ENCODE data around the gene TMEM39A. TPM values are rescaled to one million over a fixed set of nuclear protein-coding genes. Genes with fewer than 3 reads are reported as not detected.

The TMEM39A gene, protein sequence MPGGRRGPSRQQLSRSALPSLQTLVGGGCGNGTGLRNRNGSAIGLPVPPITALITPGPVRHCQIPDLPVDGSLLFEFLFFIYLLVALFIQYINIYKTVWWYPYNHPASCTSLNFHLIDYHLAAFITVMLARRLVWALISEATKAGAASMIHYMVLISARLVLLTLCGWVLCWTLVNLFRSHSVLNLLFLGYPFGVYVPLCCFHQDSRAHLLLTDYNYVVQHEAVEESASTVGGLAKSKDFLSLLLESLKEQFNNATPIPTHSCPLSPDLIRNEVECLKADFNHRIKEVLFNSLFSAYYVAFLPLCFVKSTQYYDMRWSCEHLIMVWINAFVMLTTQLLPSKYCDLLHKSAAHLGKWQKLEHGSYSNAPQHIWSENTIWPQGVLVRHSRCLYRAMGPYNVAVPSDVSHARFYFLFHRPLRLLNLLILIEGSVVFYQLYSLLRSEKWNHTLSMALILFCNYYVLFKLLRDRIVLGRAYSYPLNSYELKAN
- 62.6 and 78.3 TPM in 2 replicates for total RNA-seq

GRCh38 chr3:119463171-119464169 lies at the start of gene TMEM39A:
Gene TMEM39A (minus strand): TSS chr3:119463615. CDS start chr3:119462074, 1,541 bp downstream.

GRCh38 chr3:119498186-119499011 lies 35.0 kb upstream of the TMEM39A start, which contains the start of gene TIMMDC1:
Gene TIMMDC1 (plus strand): TSS chr3:119498547. CDS start chr3:119498734, 187 bp downstream.

Other genes with a start within 250 kb of the TMEM39A start
- gene B4GALT4, start 222.7 kb downstream of the TMEM39A start, total RNA-seq, result 27.4 and 34.9 TPM in 2 replicates
- 25.3 and 35.8 TPM in 2 replicates for gene ARHGAP31, start 169.2 kb downstream of the TMEM39A start, total RNA-seq
- gene POGLUT1, start 5.3 kb upstream of the TMEM39A start, total RNA-seq, result 16.1 and 21.1 TPM in 2 replicates
- gene TIMMDC1, start 34.9 kb upstream of the TMEM39A start, total RNA-seq, result 58.5 and 64.6 TPM in 2 replicates
- 0.32 TPM in 1 of 2 replicates, not detected in the other for gene CD80, start 96.0 kb upstream of the TMEM39A start, total RNA-seq
- 3.5 and 6.2 TPM in 2 replicates for gene ADPRH, start 115.9 kb upstream of the TMEM39A start, total RNA-seq
- gene PLA1A, start 134.3 kb upstream of the TMEM39A start, total RNA-seq, result 0.32 TPM in 1 of 2 replicates, not detected in the other
- gene POPDC2, start 197.0 kb upstream of the TMEM39A start, total RNA-seq, result 0.65 and 1.3 TPM in 2 replicates
- gene COX17, start 213.8 kb upstream of the TMEM39A start, total RNA-seq, result 7.4 and 9.0 TPM in 2 replicates
- 1.3 and 1.4 TPM in 2 replicates for gene CFAP91, start 239.4 kb upstream of the TMEM39A start, total RNA-seq

All from articular chondrocyte of knee joint (primary cell).